ENCODE results near the gene CCDC68. TPM values are rescaled to one million over a fixed set of nuclear protein-coding genes. Genes with fewer than 3 reads are reported as not detected.

CCDC68 gene
- total RNA-seq, 1 experiment from 2014 or later = 16.0 TPM

DNA sequence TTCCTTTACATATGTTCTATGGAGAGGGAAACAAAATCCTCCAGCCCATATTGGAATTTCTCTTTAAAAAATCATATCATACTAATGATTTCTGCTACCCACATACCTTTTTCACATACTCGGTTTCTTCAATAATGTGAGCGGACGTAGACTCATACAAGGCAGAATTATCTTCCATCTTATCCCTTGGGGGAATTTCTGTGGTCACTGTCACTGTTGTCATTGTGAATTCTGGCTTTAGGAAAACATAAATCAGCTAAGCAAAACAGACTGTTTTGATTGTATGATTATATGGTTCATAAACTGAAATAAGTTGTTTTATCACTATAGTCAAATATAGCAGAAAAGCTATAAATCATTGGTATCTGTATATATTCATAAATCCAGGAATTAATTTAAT, 16.7 kb downstream of the CCDC68 start:
- no peak for DNase-seq
- CTCF ChIA-PET = no interaction called here
- Mint-ChIP-seq H3K27me3 (ENCODE audit: unreplicated experiment) (no peaks in the 10 kb centered on the region), H3K36me3 (ENCODE audit: insufficient read depth, unreplicated experiment) (peaks cover 14% of the 10 kb centered on the region), H3K9me3 (ENCODE audit: low read depth, unreplicated experiment) (no peaks in the 10 kb centered on the region), H3K27ac (ENCODE audit: unreplicated experiment) (no peak overlapping the region), H3K4me1 (ENCODE audit: low read depth, unreplicated experiment) (peaks cover 28% of the 10 kb centered on the region), H3K4me3 (ENCODE audit: low read depth, unreplicated experiment) (no peak overlapping the region)
- no TSS peak for BruUV-seq (replicated peaks)
- TF ChIP-seq, protein P1, sequence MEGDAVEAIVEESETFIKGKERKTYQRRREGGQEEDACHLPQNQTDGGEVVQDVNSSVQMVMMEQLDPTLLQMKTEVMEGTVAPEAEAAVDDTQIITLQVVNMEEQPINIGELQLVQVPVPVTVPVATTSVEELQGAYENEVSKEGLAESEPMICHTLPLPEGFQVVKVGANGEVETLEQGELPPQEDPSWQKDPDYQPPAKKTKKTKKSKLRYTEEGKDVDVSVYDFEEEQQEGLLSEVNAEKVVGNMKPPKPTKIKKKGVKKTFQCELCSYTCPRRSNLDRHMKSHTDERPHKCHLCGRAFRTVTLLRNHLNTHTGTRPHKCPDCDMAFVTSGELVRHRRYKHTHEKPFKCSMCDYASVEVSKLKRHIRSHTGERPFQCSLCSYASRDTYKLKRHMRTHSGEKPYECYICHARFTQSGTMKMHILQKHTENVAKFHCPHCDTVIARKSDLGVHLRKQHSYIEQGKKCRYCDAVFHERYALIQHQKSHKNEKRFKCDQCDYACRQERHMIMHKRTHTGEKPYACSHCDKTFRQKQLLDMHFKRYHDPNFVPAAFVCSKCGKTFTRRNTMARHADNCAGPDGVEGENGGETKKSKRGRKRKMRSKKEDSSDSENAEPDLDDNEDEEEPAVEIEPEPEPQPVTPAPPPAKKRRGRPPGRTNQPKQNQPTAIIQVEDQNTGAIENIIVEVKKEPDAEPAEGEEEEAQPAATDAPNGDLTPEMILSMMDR (IDR thresholded peaks at IDR 0.05; ENCODE audit: unreplicated experiment) = no peak
- intact Hi-C loops (cut with micrococcal nuclease; ENCODE audit: unreplicated experiment) = no loop called here

DNA sequence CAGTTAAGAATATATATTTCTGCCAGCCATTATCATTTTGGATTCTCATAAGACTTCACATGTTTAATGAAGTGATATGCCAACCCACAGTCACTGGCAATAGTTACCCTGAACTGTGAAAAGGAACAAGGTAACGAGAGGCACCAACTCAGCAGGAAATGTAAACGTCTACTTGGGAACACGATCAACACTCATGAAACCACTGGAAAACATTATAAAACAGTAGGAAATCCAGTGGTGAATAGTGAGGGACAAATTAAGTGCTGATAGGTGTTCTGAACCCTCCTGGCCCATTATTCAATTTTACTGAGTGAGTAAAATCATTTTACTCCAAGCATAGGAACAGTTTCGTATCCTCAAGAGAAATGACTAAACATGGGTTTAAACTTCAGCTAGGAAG, 17.1 kb downstream of the CCDC68 start:
- intact Hi-C loops (cut with micrococcal nuclease; ENCODE audit: unreplicated experiment) = no loop called here
- Mint-ChIP-seq H3K4me1 (ENCODE audit: low read depth, unreplicated experiment) (peaks cover 24% of the 10 kb centered on the region), H3K36me3 (ENCODE audit: insufficient read depth, unreplicated experiment) (peaks cover 14% of the 10 kb centered on the region), H3K27me3 (ENCODE audit: unreplicated experiment) (no peaks in the 10 kb centered on the region), H3K9me3 (ENCODE audit: low read depth, unreplicated experiment) (no peaks in the 10 kb centered on the region), H3K27ac (ENCODE audit: unreplicated experiment) (no peak overlapping the region), H3K4me3 (ENCODE audit: low read depth, unreplicated experiment) (no peak overlapping the region)
- CTCF ChIA-PET = no interaction called here
- BruUV-seq (replicated peaks) = no TSS peak
- TF ChIP-seq, protein P1 (IDR thresholded peaks at IDR 0.05; ENCODE audit: unreplicated experiment) = no peak
- DNase-seq = no peak

DNA sequence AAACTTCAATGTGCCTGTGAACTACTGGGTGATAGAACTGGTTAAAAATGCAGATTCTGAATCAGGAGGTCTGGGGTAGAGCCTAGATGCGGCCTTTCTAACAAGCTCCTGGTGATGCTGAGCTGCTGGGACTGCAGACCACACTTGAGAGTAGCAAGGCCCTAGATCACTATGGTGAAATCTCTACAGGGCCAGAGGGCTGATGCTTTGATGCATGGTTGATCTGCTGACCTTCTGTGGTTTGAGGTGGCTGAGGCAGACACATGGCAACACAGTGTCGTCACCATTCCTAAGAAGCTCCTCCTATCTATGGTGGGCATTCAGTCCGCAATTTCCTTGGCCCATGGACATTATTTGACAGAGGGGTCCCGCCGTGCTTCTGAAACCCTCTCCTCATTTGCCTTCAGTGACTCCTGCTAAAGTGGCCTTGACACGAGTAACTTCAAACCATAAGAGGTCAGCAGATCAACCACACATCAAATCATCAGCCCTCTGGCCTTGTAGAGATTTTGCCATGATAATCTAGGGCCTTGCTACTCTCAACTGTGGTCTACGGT, 19.8 kb downstream of the CCDC68 start:
- intact Hi-C loops (cut with micrococcal nuclease; ENCODE audit: unreplicated experiment) = no loop called here

DNA sequence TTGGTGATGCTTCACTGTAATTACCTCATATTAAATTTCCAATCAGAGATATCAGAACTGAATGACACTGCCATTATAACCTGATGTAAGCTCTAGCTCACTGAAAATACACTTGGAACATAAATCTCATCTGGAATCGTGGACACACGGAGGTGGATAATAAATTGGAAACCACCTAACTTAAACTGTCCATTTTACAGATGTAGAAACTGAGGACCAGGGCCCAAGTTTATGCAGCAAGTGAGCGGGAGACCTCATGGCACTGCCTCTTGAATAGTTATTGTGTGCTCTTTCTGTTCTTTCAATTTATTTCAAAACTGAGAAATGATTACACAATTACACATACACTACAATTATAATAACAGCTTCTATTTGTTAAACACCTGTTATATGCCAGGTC, 20.8 kb downstream of the CCDC68 start:
- H3K4me3 Mint-ChIP-seq (ENCODE audit: low read depth, unreplicated experiment) = no peak overlapping the region
- H3K9me3 Mint-ChIP-seq (ENCODE audit: low read depth, unreplicated experiment) = no peaks in the 10 kb centered on the region
- intact Hi-C loops (cut with micrococcal nuclease; ENCODE audit: unreplicated experiment) = no loop called here
- H3K27ac Mint-ChIP-seq (ENCODE audit: unreplicated experiment) = no peak overlapping the region
- H3K36me3 Mint-ChIP-seq (ENCODE audit: insufficient read depth, unreplicated experiment) = no peaks in the 10 kb centered on the region
- no TSS peak for BruUV-seq (replicated peaks)
- no peaks in the 10 kb centered on the region for H3K27me3 Mint-ChIP-seq (ENCODE audit: unreplicated experiment)
- CTCF ChIA-PET = no interaction called here
- no peaks in the 10 kb centered on the region for H3K4me1 Mint-ChIP-seq (ENCODE audit: low read depth, unreplicated experiment)
- TF ChIP-seq, protein P1 (IDR thresholded peaks at IDR 0.05; ENCODE audit: unreplicated experiment) = no peak
- no peak for DNase-seq

More for the DNA sequence above, 19.8 kb downstream of the CCDC68 start:
- Mint-ChIP-seq H3K9me3 (ENCODE audit: low read depth, unreplicated experiment) (no peaks in the 10 kb centered on the region), H3K36me3 (ENCODE audit: insufficient read depth, unreplicated experiment) (no peaks in the 10 kb centered on the region), H3K27ac (ENCODE audit: unreplicated experiment) (no peak overlapping the region), H3K4me3 (ENCODE audit: low read depth, unreplicated experiment) (no peak overlapping the region), H3K27me3 (ENCODE audit: unreplicated experiment) (no peaks in the 10 kb centered on the region), H3K4me1 (ENCODE audit: low read depth, unreplicated experiment) (peaks cover under 1% of the 10 kb centered on the region)
- TF ChIP-seq, protein P1 (IDR thresholded peaks at IDR 0.05; ENCODE audit: unreplicated experiment) = no peak
- no TSS peak for BruUV-seq (replicated peaks)
- no peak for DNase-seq
- CTCF ChIA-PET = no interaction called here
